HFF-Myc (cell line): Measurements from ENCODE around the gene CEACAM19.

Experiments
- DNase-seq: peaks from one replicate; pipeline ENCODE4 v3.0.0-alpha.2; 2011; ENCODE audit warnings: low read depth; ENCODE audit errors: extremely low read depth
- H3K4me3 ChIP-seq: replicated peaks from 2 replicates; pipeline ENCODE4 v1.5.1; 2011; ENCODE audit warnings: low read depth, mild to moderate bottlenecking, control low read depth, low read length
- TF ChIP-seq, protein P1 (sequence below): IDR thresholded peaks from 2 replicates; pipeline ENCODE4 v1.5.1; 2012; ENCODE audit warnings: mild to moderate bottlenecking, low read depth, low read length, control low read depth; ENCODE audit errors: missing control alignments

Gene CEACAM19

DNA sequence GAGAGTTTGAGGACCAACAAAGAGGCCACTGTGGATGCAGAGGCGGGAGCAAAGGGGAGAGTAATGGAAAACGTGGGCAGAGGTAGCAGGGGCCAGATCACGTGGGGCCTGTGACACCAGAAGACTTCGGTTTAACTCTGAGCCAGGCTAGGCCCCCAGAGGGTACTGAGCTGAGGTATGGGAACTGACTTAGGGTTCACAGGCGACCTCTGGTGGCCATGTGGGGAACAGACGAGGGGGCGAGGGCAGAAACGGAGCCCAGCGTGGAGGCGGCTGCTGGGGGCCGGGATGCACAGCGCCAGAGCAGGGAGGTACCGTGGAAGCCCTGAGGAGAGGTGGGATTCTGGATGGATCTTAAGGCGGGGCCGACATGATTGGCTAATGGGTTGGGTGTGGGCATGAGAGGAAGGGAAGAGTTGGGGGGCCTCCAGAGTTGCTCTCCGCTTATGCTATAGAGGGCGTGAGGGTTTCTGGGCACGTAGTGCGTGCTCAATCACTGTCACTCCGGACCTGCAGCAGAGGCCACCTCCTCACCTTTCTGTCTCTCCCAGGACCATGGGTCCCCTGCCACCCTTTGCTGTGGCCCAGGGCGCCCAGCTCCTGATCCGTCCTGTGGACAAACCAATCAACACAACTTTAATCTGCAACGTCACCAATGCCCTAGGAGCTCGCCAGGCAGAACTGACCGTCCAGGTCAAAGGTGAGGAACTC, 13.9 kb upstream of the CEACAM19 start:
- H3K4me3 ChIP-seq, result no peak overlapping the region
- DNase-seq, result no peak

GRCh38 chr19:44658069-44658733, 13.1 kb upstream of the CEACAM19 start:
- TF ChIP-seq, protein P1, sequence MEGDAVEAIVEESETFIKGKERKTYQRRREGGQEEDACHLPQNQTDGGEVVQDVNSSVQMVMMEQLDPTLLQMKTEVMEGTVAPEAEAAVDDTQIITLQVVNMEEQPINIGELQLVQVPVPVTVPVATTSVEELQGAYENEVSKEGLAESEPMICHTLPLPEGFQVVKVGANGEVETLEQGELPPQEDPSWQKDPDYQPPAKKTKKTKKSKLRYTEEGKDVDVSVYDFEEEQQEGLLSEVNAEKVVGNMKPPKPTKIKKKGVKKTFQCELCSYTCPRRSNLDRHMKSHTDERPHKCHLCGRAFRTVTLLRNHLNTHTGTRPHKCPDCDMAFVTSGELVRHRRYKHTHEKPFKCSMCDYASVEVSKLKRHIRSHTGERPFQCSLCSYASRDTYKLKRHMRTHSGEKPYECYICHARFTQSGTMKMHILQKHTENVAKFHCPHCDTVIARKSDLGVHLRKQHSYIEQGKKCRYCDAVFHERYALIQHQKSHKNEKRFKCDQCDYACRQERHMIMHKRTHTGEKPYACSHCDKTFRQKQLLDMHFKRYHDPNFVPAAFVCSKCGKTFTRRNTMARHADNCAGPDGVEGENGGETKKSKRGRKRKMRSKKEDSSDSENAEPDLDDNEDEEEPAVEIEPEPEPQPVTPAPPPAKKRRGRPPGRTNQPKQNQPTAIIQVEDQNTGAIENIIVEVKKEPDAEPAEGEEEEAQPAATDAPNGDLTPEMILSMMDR, result no peak
- no peak for DNase-seq
- H3K4me3 ChIP-seq, result no peak overlapping the region

More for the DNA sequence above, 13.9 kb upstream of the CEACAM19 start:
- TF ChIP-seq, protein P1, result peak; percentile 90

- DNase-seq, result no peak
- TF ChIP-seq, protein P1, result no peak
- no peak overlapping the region for H3K4me3 ChIP-seq
These were observed 11.2 kb upstream of the CEACAM19 start for GRCh38 chr19:44660081-44660480.

- no peak overlapping the region for H3K4me3 ChIP-seq
- TF ChIP-seq, protein P1, result no peak
These were observed 10.1 kb upstream of the CEACAM19 start for GRCh38 chr19:44661205-44661604.

GRCh38 chr19:44661904-44662303, 9.4 kb upstream of the CEACAM19 start:
- no peak for DNase-seq
- TF ChIP-seq, protein P1, result no peak
- no peak overlapping the region for H3K4me3 ChIP-seq

More at GRCh38 chr19:44661205-44661604, 10.1 kb upstream of the CEACAM19 start:
- no peak for DNase-seq

DNA sequence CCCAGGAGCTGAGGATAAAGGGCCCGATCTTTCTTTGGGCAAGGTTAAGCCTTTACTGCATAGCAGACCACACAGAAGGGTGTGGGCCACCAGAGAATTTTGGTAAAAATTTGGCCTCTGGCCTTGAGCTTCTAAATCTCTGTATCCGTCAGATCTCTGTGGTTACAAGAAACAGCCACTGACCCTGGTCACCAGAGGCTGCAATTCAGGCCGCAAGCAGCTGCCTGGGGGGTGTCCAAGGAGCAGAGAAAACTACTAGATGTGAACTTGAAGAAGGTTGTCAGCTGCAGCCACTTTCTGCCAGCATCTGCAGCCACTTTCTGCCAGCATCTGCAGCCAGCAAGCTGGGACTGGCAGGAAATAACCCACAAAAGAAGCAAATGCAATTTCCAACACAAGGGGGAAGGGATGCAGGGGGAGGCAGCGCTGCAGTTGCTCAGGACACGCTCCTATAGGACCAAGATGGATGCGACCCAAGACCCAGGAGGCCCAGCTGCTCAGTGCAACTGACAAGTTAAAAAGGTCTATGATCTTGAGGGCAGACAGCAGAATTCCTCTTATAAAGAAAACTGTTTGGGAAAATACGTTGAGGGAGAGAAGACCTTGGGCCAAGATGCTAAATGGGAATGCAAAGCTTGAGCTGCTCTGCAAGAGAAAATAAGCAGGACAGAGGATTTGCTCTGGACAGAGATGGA, 8.4 kb upstream of the CEACAM19 start:
- TF ChIP-seq, protein P1, result no peak
- DNase-seq, result no peak
- H3K4me3 ChIP-seq, result no peak overlapping the region
